Islet of Langerhans (tissue), 1 donor: Measurements from ENCODE around the gene DNAJB6.

Experiments used
- FAIRE-seq: peaks from one replicate; lab custom pipeline; 2011; peaks lifted over from hg19 to GRCh38; lab: Jason Lieb, UNC

DNAJB6 gene

DNA sequence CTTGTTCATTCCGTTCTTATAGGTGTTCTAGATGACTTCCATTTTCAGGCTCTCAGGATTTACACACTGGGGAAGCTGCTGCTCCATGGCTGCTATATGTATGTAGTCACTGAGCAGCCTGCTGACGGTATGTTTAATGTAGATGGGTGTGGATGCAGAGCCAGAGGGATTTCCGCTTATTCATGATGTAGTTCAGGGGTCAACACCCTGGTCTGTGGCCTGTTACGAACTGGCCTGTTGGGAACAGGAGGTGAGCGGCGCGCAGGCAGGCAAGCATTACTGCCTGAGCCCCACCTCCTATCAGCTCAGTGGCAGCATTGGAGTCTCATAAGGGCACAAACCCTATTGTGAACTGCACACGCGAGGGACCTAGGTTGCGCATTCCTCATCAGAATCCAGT is 33.9 kb downstream of the DNAJB6 start:
- FAIRE-seq, result no peak

DNA sequence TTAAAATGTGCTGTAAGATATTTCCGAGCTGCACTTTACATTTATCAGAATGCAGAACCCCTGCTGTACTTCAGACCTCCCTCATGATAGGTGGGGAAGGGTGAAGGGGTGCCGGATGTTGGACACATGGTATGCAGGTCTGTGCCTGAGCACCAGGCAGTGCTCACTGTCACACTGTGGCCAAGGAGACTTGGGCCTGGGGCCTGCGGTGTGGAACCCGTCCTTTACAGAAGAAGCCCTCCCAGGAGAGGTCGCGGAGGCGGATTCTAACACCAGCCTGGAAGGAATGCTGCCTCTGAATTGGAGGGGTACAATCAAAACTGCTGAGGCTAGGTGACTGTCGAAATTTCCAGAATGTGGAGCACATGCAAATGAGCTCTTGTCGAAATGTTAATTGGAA is 34.5 kb downstream of the DNAJB6 start:
- FAIRE-seq, result no peak

DNA sequence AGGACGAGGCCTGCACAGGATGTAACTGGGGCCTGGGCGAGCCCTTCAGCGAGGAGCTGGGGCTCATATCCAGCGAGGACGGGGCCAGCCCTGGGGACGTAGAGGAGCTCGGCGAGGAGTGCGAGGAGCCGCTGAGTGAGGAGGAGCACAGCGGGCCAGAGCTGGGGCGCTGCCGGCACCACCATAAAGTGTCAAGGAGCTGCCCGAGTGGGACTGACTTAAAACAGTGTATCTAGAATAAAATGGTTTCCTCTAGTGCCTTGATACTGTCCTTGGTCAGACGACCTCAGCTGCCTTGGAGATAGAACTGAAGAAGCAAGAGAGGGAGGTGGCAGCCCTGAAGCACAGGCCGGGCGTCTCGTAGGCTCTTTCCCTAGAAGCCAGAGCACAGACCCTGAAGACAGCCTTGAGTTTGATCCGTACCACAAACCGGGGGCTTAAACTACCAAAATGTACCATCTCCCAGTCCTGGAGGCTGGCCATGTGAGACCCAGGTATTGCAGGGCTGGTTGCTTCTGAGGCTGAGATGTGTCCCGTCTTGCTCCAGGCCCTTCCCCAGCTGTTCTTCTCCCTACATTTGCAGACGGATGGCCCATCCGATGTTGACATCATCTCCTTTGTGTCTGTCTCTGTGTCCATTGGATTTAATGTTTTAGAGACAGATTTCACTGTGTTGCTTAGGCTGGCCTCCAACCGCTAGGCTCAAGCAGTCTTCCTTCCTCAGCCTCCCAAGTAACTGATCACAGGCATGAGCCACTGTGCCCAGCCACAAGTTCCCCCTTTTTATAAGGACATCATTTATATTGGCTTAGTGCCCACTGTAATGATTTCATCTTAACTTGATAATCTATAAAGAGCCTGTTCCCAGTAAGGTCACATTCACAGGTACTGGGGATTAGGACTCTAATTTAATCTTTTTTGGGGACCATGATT is 35.8 kb downstream of the DNAJB6 start:
- FAIRE-seq, result no peak

DNA sequence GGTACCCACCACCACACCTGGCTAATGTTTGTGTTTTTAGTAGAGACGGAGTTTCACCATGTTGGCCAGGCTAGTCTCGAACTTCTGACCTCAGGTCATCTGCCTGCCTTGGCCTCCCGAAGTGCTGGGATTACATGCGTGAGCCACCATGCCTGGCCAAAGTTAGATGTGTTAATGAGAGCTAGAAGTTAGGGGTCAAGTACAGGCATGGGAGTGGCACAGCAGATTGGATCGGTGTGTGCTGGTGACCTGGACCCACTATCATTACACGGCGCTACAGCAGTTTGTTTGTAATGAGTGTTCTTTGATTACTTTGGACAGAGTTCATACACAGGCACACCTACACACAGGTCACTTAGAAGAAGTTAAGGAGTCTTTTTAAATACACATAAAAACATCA is 36.7 kb downstream of the DNAJB6 start:
- no peak for FAIRE-seq

DNA sequence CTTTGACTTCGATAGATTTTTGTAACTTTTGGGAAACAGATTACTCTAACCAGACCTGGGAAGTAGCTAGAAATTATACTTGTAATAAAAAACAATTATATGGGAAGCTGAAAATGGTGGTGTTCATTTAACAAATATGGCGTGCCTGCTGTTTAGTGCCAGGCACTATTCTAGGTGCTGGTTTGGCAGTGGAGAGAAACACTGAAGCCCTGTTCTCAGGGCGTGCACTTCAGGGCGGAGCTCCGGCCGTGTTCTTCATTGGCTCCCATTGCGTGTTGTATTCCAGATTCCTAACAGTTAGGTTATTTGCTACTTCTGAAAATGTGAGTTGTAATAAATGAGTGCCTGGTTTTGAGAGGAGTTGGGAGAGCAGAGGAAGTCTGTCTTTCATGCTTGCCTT is 38.6 kb downstream of the DNAJB6 start:
- no peak for FAIRE-seq

DNA sequence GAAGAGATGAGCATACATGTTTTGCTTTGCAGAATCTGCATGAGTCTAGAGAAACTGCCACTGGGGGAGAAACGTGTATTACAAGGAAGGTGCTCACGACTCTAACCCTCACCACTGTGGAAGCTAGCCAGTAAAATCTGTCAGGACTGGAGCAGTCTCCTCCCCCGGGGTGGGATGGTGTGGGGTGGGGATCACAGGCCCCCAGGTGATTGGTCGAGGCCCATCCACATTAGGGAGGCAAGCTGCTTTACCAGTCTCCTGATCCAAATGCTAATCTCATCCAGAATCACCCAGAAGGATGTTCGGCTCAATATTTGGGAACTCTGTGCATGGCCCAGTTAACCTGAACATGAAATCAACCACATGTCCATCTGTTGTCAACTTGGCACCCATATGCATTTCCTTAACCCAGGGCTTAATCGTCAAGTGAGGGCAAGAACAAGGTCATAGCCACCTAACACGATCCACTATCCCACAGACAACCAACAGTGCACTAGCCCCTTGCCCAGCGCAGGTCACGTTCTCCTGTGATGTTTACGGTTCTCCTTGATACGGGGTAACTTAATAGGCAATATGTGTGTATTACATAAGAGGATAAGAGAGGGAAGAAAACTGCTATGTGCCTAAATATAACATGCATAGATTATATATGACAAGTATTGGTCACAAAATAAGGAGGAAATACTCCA is 40.8 kb downstream of the DNAJB6 start:
- FAIRE-seq, result no peak

DNA sequence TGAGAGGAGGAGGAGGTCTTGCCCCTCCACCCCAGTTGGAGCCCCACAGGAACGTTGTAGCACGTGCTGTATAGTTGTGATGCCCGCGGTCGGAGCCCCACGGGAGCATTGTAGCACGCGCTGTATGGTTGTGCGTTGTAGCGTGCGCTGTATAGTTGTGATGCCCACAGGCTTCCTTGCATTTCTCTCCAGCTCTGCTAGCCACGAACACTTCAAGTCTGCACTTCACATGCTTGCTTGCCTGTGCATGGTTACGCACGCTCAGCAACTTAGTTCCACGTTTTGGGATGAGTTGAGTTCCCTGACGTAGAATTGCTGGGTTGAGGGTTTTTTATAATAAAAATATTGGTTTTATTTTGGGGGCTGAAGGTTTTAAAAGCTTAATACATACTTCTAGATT is 41.6 kb downstream of the DNAJB6 start:
- no peak for FAIRE-seq

DNA sequence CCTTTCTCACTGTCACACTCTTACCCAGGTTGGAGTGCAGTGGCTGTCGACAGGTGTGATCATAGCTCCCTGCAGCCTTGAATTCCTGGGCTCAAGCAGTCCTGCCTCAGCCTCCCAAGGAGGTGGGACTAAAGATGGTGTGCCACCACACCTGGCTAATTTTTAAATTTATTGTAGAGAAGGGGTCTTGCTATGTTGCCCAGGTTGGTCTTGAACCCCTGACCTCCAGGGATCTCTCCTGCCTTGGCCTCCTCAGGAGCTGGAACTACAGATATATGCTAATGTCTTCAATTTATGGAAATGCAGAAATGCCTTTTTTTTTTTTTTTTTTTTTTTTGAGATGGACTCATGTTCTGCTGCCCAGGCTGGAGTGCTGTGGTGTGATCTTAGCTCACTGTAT is 42.7 kb downstream of the DNAJB6 start:
- FAIRE-seq, result no peak

DNA sequence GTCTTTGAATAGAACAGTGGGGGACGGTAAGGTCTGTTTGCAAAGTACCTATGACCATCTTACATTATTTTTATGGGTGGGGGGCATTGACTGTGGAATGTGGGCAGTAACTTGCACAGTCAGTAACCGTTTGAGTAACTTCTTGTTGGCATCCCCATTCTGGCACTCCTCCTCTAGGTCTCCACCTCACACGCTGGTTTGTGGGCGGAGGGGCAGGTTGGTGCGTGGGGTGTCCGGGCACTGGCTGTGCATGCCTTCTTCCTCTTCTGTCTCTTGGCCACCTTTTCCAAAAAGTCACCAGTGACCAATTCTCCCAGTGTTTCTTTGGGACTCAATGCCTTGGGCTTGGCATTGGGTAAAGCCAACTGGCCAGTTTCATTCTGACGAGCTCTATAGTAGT is 43.6 kb downstream of the DNAJB6 start:
- FAIRE-seq, result no peak

DNA sequence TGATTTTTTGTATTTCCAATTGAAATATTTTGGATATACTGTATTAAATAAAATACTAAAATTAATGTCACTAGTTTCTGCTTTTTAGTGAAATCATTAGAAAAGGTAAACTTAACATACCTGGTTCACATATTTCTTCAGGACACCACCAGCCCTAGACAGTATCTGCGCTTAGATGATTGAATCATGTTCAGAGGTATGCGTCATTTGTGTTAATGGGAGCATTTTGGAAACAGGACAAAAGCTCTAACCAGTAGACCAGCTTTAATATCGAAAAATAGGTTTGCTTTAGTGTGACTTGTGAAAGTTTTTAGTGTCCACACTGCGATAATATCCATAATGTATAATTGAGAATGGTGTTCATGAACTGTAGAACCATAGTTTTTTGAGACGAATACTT is 47.1 kb downstream of the DNAJB6 start:
- no peak for FAIRE-seq

DNA sequence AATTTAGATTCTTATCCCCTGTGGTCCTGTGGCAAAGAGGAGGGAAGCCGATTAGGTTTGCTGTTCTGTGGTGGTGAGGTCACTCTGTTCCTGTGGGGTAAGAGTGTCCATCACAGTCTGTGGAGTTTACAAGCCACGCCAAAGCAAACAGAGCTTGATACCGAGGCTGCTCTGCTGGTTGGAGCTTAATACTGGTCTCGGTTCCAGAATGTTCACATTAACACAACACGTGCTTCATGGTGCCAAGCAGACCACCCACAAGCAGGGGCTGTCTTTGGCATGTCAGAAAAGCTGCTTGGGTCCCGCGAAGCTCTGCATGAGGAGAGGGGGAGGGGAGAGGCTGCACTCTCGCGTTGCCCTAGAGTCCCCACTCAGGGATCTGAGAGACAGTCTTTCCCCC is 47.5 kb downstream of the DNAJB6 start:
- no peak for FAIRE-seq

DNA sequence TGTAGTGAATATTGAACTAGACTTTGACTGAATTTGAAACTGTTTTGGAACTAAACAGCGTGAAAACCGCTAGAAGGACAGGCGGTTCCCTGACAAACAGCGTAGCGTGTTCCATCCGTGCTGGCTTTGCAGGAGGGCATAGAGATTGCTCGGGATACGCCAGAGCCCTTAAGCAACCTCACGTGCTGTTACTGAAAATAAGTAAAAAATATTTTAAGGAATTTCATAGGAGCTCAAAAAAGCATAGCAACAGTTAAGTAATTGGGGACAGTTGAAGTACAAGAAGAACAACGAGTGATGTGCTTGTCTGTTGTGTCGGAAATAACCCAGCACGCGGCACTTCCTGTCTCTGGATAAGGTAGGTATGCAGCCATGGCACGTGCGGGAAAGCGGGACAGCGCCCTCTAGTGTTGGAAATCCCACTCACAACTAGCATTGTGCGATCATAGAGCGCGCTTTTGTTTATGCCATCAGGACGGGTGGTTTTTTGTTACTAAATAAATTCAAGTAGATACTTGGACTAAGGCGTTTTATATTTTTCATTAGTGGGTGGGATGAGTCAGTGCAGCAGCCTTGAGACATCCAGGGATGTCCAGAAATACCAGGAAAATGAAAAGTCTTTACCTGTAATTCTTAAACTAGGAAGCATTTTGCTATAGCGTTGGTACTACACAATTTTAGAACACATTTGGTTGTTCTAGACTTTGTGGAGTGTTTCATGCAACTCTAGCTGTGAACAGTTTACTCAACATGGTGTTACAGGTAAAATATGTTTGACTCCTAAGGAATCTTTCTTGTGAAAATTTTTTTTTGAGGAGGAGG is 50.4 kb downstream of the DNAJB6 start:
- FAIRE-seq, result no peak

DNA sequence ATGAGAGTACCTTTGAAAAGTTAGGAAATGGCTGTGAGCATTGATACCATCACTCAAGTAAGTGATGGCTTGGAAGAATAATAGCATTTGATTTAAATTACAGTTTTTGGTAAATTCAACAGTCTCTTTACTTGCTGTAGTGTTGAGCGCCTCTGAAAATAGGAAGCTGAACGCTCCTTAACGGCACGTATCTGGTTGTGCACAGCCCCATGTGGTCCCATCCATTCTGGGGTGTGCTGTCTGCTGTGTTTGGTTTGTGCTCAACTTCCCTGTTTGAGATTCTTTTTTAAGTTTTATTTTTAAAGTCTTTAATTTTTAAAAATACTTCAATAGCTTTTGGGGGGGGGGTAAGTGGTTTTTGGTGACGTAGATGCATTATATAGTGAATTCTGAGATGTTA is 51.5 kb downstream of the DNAJB6 start:
- FAIRE-seq, result no peak

DNA sequence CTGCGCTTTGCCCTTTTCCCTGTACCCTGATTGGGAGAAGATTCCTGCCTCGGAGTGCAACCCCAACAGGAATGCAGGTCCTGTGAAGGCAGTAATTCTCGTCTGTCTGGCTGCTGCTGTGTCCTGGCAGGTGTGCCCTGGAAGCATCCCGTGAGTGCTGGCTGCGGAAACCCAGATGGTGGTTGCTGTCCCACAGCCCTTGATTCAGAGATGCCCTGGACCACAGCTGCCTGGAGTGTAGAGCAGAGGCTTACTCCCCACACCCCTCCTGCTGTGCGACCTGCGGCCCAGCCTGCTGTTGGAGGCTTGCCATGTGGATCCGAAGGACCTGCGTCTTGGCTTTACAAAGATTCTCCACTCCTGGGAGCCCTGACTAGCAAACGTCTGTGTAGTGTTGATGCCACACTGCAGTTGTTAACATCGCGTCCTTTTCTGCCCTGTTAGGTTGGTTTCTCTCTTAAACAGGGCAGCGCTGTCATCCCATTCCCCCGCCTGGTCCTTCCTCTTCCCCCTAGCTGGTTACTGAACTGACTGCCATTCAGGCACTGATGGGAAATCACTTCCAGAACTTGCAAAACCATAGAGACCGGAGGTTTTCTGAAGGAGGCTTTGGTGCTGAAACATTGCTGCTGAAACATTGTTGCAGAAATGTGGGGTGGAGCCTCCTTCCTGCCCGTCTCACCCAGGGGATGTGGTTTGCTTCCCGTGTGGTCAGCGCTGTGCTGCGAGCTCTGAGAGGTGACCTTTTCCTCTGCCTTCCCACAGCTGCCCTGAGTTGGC is 53.3 kb downstream of the DNAJB6 start:
- FAIRE-seq, result no peak

DNA sequence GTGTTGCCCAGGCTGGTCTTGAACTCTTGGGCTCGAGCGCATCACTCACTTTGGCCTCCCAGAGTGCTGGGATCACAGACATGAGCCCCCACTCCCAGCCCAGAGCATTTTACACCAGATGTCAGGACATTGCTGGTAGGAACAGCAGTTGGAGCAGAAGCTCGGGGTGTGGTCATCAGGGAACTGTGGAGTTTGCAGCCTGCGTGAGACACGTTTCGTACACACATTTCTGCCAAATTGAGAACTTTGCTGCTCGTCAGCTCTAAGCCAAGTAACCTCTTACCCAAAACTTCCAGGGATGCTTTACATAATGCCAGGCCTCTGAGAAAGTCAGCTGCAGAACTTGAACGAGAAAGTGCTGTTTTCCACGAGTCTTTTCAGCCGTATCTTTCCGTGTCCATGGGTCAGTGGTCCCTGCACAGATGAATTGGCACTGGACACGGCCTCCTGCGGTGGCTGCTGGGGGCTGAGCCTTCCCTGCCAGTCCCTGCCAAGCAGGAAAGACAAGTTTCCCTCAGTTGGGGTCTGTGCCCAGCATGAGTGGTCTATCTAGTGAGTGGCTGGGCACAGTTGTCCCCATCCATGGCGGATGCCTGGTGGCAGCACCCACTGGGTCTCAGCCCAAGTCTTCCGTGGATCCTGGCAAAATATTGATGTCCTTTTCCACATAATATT is 54.4 kb downstream of the DNAJB6 start:
- FAIRE-seq, result no peak

DNA sequence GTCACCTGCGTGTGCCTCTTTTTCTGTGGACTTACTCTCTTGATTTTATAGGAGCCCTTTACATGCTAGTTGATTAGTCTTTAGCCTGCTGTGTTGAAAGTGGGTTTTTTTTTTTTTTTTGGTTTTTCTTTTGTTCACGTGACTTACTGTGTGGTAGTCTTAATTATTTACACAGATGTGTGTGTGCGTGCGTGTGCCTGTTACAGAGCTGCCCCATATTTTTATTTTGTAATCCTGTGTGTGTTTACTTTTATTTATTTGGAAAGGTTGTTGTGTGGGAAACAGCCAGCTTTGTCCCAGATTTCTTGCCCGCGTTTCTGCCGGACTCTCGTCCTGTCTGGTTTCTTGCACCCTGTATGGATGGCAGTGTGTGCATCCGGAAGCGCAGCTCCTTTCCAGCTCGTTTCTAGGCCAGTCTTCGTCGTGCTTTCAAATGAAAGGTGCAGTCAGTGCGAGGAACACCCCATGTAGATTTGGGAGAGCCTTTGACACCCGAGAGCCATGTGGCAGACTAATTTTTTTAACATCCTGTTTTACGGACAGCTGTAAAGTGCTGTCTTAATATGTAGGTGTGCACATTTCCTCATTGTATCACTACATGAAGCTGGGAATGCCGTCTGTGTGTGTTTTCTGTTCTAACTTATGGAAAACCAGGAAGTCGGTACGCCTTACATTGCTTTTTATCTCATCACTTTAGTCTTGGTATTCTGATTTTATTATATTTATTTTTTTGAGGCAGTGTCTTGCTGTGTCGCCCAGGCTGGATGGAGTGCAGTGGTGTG is 55.6 kb downstream of the DNAJB6 start:
- no peak for FAIRE-seq

DNA sequence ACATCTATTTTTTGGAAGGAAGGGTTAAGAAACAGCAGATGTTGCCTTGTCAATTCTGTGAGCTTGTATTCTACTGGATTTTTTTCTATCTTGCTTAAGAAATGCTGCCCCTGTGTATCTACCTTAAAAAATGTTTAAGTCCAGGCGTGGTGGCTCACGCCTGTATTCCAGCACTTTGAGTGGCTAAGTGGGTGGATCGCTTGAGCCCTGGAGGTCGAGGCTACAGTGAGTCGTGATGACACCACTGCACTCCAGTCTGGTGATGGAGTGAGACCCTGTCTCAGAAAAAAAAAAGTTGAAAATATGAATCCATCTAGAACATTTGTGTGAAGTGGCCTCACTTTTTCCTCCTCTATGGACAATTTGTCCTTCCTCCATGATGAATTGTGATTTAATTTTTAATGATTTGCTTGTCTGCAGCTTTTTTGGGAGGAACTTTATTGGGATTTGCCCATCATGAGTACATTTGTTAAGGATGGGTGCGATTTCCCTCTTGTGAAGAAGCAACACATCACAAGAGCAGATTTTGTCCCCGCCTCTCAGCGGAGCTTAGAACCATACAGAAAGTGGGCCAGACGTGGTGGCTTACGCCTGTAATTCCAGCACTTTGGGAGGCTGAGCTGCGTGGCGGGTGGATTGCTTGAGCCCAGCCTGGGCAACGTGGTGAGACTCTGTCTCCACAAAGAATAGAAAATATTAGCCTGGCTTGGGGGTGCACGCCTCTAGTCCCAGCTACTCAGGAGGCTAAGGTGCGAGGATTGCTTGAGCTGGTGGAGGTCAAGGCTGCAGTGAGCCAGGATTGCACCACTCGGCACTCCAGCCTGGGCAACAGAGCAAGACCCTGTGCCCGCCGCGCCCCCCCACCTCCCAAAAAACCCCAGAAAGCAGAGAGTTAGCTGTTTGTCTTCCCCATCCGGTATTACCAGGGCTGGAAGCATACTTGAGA is 57.7 kb downstream of the DNAJB6 start:
- no peak for FAIRE-seq

DNA sequence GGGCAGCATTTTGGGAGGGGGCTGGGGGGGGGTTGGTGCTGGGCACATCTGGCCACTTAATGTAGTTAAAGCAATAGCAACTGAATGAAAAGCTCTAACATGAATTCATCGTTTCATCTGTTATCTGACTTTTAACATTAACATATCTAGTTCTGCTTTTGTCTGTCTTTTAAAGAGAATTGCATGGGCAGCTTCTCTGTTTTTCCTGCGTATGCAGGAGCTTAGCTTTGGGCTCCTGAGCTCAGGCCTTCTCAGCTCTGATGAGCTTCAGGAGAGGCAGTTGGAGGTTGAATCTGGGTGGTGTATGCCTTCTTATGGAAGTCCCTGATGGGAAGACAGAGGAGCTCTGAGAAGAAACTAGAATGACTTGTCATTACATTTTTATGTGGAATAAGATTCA is 58.4 kb downstream of the DNAJB6 start:
- no peak for FAIRE-seq

DNA sequence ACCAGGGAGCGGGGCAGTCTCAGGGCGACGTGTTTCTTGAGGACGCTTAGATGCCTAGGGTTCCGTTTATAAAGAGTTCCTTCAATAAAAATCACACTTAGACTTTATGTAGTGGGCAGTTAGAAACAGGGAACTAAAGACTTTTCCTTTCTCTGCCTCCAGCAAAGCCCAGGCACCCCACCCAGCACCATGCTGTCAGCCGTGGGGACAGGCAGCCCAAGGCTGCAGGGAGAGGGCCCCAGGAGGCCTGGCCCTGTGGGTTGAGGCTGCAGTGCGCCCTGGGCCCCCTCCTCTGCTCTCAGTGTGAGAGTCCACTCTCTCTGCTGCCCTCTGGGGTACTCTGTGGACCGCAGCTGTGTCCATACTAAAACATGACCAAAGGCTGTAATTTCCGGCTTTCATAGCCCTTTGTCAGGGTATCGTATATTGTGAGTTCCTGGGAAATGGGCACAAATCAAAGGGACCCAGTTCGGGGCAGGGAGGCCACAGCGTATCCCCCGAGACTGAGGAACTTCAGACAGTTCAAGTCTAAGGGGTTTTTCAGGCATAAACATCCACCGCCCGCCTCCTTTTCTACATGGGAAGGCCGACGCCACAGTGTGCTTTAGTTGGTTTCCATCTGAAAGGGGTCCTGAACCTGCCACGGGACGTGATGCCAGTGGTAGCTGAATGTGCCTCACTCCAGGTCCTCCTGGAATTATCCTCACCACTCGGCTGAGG is 59.7 kb downstream of the DNAJB6 start:
- FAIRE-seq, result no peak
